ENCODE results near the gene OR51I2.

The OR51I2 gene, protein sequence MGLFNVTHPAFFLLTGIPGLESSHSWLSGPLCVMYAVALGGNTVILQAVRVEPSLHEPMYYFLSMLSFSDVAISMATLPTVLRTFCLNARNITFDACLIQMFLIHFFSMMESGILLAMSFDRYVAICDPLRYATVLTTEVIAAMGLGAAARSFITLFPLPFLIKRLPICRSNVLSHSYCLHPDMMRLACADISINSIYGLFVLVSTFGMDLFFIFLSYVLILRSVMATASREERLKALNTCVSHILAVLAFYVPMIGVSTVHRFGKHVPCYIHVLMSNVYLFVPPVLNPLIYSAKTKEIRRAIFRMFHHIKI
- total RNA-seq = 0 reads per million in 4 experiments

DNA sequence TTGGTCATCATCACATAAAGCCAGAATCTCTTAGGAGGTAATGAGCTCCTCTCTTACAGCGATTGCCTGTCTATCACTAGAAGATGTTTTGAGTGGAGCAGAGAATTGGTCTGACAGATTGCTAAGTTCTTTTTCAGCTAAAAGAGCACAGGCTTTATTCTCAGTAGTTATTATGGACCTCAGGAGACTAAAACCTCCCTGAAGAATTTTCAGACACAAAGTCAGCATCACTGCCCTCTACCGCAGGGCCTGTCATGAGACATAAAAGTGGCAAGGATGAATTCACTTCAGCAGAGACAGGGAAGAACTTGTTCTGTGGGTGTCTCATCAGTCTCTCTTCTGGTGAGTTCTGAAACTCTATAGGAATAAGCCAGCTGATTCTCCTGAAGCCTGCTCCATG lies at the start of gene OR51I2:
TSS of gene OR51I2 (plus strand) at position 301 of the 400 bp plus-strand sequence. CDS start 4,166 bp downstream, outside the sequence.
- no peak for DNase-seq

DNA sequence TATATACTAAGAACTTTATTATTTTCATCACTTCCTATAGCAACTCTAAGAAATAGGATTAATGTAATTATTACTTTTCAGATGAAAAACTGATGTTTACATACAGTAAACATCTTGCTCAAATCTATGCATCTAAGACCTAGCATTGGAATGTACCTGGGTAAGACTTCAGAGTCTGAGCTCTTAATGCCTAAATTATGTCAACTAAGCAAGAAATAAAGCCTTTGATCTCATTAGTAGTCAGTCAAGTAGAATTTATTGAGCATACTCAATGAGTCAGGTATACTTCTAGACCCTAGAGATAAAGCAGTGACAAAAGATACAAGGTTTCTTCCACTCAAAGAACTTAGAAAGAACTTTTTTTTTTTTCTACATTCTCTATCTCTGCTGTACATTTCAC lies 44.0 kb upstream of the OR51I2 start:
- DNase-seq = no peak

- no peak for DNase-seq
These were observed 28.1 kb upstream of the OR51I2 start for GRCh38 chr11:5420993-5421392.

- DNase-seq = no peak
These were observed 27.3 kb upstream of the OR51I2 start, which contains the start of gene OR51Q1 for GRCh38 chr11:5421811-5422210. Gene OR51Q1 (plus strand): TSS chr11:5422111. CDS start chr11:5422201, 90 bp downstream.

DNA sequence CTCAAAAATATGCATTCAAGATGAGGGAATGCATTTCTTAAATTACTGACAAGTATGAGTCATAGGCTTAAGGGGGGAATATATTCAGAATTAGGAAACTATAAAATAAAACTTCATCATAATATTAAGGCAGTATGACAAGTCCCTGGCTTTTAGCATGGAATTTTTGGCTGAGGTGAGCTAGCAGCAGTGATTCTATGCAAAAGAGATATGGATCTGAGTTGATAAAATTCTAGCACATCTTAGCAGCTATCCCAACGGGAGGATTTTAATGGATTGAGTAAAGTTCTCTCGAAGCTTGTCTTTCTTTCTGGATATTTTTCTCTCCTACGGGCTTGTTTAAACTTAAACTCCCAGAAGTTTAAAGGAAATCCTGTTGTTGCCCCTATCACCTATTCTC lies 26.0 kb upstream of the OR51I2 start:
- DNase-seq = no peak

DNA sequence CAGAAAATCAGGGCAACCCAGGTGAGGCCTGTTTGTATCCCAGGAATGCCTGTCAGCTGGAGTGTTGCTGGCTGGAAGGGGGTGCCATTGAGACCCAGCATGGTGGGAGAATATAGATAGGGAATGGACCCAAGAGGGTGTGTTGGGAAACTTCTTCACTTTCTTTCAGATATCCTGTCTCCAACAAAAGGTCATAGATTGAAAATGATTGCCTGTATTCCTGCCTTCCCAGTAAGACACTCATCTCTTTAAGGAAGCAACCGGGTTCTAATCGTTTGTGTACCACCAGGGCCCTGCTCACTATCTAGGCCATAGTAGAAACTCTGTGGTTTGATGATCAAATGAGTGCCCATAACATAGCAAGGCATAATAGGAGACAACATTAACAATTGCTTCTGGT lies 7.7 kb upstream of the OR51I2 start, which contains the start of gene OR51I1:
TSS of gene OR51I1 (minus strand) at position 101 of the 400 bp plus-strand sequence. CDS start at position 101, 0 bp downstream.
- no peak for DNase-seq

DNA sequence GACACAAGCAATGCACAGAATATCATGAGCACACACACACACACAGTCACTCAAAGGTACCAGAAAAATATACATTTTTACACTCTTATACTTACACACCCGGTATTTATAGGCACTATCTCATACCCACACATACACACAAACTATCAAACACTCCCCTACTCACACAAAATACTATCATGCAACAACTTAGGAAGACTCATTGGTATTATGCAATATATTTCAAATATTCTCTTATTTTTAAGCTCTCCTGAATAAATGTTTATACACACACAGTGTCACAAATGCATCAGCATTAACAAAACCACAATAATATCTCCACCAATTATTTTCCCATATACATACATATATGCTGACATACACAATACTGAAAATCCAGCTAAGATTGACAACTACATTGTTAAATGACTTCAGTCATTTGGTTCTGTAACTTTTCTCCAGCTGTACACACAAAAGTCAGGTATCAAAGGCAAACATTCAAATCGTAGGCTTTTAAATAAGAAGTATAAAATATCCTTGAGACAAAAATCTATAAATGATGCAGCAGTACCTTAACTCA lies 5.2 kb upstream of the OR51I2 start:
- DNase-seq = no peak

GRCh38 chr11:5449432-5449831 lies 309 bp downstream of the OR51I2 start:
- DNase-seq = no peak

- DNase-seq = no peak
These were observed 12.0 kb downstream of the OR51I2 start for GRCh38 chr11:5460983-5461621.

DNA sequence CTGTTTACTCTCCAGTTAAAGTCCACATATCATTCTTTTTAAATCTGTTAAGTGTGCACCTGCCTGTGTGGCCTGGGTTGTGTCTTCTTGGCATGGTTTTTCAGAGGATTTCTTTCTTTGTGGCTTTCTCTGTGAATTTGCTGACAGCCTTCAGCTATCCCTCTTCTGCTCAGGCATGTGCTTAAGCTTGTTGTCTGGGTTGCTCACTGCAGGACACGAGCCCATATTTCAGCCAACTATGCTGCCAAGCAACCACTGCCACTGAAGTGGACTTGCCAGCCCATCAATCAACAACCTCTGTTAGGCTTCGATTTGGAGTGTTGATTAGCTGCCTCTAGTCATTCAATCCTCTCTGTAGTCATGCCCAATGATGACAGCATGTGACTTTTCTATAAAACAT lies 18.4 kb downstream of the OR51I2 start:
- DNase-seq = no peak

DNA sequence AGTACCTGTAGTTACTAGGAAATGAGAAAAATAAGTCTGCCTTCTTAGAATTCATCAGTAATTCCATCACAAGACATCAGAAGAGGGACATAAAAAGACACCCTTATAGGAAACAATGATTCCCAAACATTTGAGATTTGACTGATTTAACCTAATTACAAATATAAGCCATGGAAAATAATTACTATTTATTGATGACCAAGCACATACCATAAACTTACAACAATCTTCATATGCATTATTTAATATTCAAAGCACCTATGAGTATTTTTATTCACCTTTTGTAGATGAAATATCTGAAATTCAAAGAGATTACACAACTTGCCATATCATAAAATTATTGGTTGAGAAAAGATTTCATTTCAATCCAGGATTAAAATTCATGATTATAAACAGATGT lies 24.8 kb downstream of the OR51I2 start:
- DNase-seq = no peak

DNA sequence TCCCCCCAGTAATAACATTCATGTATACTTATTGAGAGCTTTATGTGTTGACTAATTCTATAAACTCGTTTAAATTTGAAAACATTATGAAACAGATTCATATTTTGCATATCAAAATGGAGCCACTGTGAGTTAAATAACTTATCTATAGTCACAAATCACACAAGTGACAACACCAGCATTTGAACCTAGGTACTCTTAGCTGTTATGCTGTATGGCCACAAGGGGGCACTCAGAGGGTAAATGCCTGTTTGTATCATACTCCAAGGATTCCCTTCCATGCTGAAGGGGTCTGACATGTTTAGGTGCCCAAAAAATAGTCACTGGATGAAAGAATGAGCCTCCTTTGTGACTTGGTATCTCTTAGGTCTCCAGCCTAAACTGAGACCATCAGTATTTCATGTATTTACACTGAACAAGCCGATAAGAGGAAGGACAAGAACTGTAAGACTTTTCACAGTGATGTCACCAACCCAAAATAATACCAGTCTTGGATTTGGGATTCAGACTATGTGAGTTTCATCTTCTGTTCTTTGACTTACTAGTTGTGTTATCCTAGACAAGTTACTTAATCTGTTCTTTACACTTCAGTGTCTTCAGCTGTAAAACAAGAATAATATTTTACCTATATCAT lies 27.2 kb downstream of the OR51I2 start:
- peak; percentile 15 for DNase-seq

DNA sequence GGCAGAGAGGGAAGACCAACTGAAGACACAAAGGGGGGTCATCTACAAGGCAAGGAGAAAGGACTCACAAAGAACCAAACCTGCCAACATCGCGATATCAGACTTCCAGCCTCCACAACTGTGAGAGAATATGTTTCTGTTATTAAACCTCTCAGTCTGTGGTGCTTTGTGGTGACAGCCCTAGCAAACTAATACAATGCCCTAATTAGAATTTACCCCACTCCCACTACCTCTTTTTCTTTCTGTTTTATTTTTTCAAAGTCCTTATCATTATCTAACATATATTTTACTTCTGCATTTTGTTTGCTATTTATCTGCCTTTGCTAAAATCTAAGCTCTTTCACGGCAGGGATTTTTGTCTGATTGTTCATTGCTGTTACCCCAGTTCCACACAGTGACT lies 36.9 kb downstream of the OR51I2 start:
- DNase-seq = no peak

GRCh38 chr11:5486421-5486820 lies 37.3 kb downstream of the OR51I2 start:
- DNase-seq = no peak

GRCh38 chr11:5488385-5488784 lies 39.3 kb downstream of the OR51I2 start, which contains the start of gene OR52D1:
Gene OR52D1 (plus strand): TSS chr11:5488685. CDS start chr11:5488707, 22 bp downstream.
- DNase-seq = no peak

DNA sequence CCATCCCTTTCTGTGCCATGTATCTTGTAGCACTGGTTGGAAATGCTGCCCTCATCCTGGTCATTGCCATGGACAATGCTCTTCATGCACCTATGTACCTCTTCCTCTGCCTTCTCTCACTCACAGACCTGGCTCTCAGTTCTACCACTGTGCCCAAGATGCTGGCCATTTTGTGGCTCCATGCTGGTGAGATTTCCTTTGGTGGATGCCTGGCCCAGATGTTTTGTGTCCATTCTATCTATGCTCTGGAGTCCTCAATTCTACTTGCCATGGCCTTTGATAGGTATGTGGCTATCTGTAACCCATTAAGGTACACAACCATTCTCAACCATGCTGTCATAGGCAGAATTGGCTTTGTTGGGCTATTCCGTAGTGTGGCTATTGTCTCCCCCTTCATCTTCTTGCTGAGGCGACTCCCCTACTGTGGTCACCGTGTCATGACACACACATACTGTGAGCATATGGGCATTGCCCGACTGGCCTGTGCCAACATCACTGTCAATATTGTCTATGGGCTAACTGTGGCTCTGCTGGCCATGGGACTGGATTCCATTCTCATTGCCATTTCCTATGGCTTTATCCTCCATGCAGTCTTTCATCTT lies 39.8 kb downstream of the OR51I2 start:
- DNase-seq = no peak

GRCh38 chr11:5489576-5490357 lies 40.6 kb downstream of the OR51I2 start:
- DNase-seq = no peak

- DNase-seq = no peak
These were observed 50.5 kb downstream of the OR51I2 start for GRCh38 chr11:5499671-5500070.

GRCh38 chr11:5500393-5500801 lies 51.3 kb downstream of the OR51I2 start:
- no peak for DNase-seq

DNA sequence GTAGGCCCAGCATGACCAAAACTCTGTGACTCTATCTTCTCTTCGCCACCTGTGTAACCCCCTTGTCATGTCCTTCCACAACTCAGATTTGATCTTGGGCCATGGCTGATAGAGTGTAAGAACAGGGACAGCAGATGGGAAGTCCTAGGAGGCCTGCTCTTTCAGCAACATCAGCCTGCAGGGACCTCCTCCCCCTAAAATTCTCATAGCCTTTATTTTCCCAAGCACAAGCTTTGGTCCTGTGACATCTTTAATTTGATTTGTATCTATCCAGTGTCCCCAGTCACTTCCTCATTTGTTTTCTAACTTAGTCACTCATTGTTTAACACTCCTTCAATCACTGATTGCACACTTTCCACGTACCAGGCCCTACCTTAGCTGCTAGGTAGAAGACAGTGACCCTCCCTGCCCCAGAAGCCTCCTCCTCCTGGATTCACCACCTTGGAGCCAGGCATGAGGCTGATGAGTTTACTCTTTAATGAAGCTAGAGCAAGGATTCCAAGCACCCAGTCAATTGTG lies 55.3 kb downstream of the OR51I2 start:
- no peak for DNase-seq

GRCh38 chr11:5505363-5506048 lies 56.4 kb downstream of the OR51I2 start:
- no peak for DNase-seq

Data from effector CD8-positive, alpha-beta T cell (primary cell).